Small intestine (tissue), 7 donors: Measurements from ENCODE around the gene EIF4B. TPM values are rescaled to one million over a fixed set of nuclear protein-coding genes. Genes with fewer than 3 reads are reported as not detected.

Experiments
- DNase-seq, 2 donors: peaks; one replicate each; pipeline versions ENCODE4 v3.0.0 to v3.0.0-alpha.2; 2013
- FAIRE-seq: peaks from 2 replicates; lab custom pipeline; 2012; peaks lifted over from hg19 to GRCh38; lab: Jason Lieb, UNC
- H3K27ac ChIP-seq, 3 donors: one replicate each; pipeline ENCODE4 v1.5.1; 2013; ENCODE audit warnings: low read length in 2 of 3, mild to moderate bottlenecking in 2 of 3, control low read depth in 1 of 3, inconsistent platforms in 1 of 3, low read depth in 1 of 3, moderate library complexity in 1 of 3
- H3K27me3 ChIP-seq, 3 donors: one replicate each; pipeline ENCODE4 v1.6.1; 2013; ENCODE audit warnings: low read length in 3 of 3, inconsistent platforms in 1 of 3; ENCODE audit not compliant: control insufficient read depth in 3 of 3, insufficient read depth in 3 of 3
- H3K36me3 ChIP-seq, 3 donors: one replicate each; pipeline ENCODE4 v1.6.1; 2013; ENCODE audit warnings: low read length in 3 of 3, inconsistent platforms in 1 of 3, low read depth in 1 of 3, mild to moderate bottlenecking in 1 of 3, moderate library complexity in 1 of 3; ENCODE audit not compliant: control insufficient read depth in 3 of 3, insufficient read depth in 2 of 3
- H3K4me1 ChIP-seq, 3 donors: one replicate each; pipeline ENCODE4 v1.6.1; 2013; ENCODE audit warnings: low read length in 2 of 3, inconsistent platforms in 1 of 3, low read depth in 1 of 3, mild to moderate bottlenecking in 1 of 3, moderate library complexity in 1 of 3; ENCODE audit not compliant: control insufficient read depth in 3 of 3, insufficient read depth in 2 of 3
- H3K4me3 ChIP-seq, 3 donors: one replicate each; pipeline ENCODE4 v1.5.1; 2013; ENCODE audit warnings: low read length in 3 of 3, control low read depth in 1 of 3, inconsistent platforms in 1 of 3, low read depth in 1 of 3, mild to moderate bottlenecking in 1 of 3, moderate library complexity in 1 of 3
- H3K9me3 ChIP-seq, 2 donors: one replicate each; pipeline ENCODE4 v1.6.1; 2013; ENCODE audit warnings: low read depth in 1 of 2, low read length in 1 of 2; ENCODE audit not compliant: control insufficient read depth in 2 of 2, insufficient read depth in 1 of 2
- WGBS, 3 donors: extraction: QIAGEN DNeasy Blood & Tissue Kit; methylation state at CpG; one replicate each; pipeline ENCODE4 v1.1.7; 2013; 5-methylcytosine and 5-hydroxymethylcytosine counted together
- polyA plus RNA-seq, 4 donors: library from polyadenylated mRNA; stranded (reverse) in 3 of 4; unstranded in 1 of 4; fragments of 200-250 nt in 3 of 4; fragments of 120-200 nt in 1 of 4; gene quantifications; one replicate each; pipeline versions ENCODE4 v1.2.1 to v1.2.3, GENCODE V29; 2013
- donor health status: healthy with polysubstance abuse.
- donor health status: control.
- donor health status: control.
- donor health status: Bipolar disorder and iron deficiency.
- donor health status: healthy.

The EIF4B gene
- polyA plus RNA-seq, 4 donors, result 160 to 422 (median 206) TPM

GRCh38 chr12:53050426-53051057 is 44.3 kb downstream of the EIF4B start:
- H3K4me3 ChIP-seq, result peak overlapping the region in 2 of 3 donors; percentile 7 to 51
- peak overlapping the region; percentile 90 to 97 (median 91) for H3K27ac ChIP-seq
- WGBS, 3 donors, result 67 to 94% (median 82%) methylated on average over 2 of the region's 2 CpGs
- H3K36me3 ChIP-seq, result peaks cover 0 to 33% (median 0%) of the 10 kb centered on the region in 3 donors
- H3K4me1 ChIP-seq, result peaks cover 3 to 82% (median 6%) of the 10 kb centered on the region in 3 donors
- FAIRE-seq (no peak), DNase-seq (no peak)
- no peaks in the 10 kb centered on the region for H3K9me3 ChIP-seq
- no peaks in the 10 kb centered on the region for H3K27me3 ChIP-seq

GRCh38 chr12:53051058-53051880 is 45.0 kb downstream of the EIF4B start:
- Histone ChIP-seq H3K27me3 (no peaks in the 10 kb centered on the region), H3K36me3 (peaks cover 0 to 37% (median 0%) of the 10 kb centered on the region in 3 donors), H3K9me3 (no peaks in the 10 kb centered on the region), H3K27ac (peak overlapping the region; percentile 12 to 97 (median 90)), H3K4me3 (peak overlapping the region in 1 of 3 donors; percentile 51), H3K4me1 (peaks cover 3 to 75% (median 6%) of the 10 kb centered on the region in 3 donors)
- DNase-seq, result peak; percentile 33 to 63
- no peak for FAIRE-seq
- 47 to 55% (median 48%) methylated on average over 11 of the region's 11 CpGs for WGBS, 3 donors

- 60 to 68% (median 66%) methylated on average over 7 of the region's 7 CpGs for WGBS, 3 donors
- H3K27ac ChIP-seq, result peak overlapping the region in 2 of 3 donors; percentile 90 to 97
- H3K9me3 ChIP-seq, result no peaks in the 10 kb centered on the region
- no peak overlapping the region for H3K4me3 ChIP-seq
- no peaks in the 10 kb centered on the region for H3K27me3 ChIP-seq
- H3K36me3 ChIP-seq, result peaks cover 0 to 39% (median 0%) of the 10 kb centered on the region in 3 donors
- DNase-seq, result no peak
- H3K4me1 ChIP-seq, result peaks cover 3 to 71% (median 6%) of the 10 kb centered on the region in 3 donors
- FAIRE-seq, result no peak
These were observed 45.7 kb downstream of the EIF4B start for GRCh38 chr12:53051881-53052412.

GRCh38 chr12:53052419-53053217 is 46.4 kb downstream of the EIF4B start:
- H3K27ac ChIP-seq, result peak overlapping the region in 2 of 3 donors; percentile 90 to 97
- no peaks in the 10 kb centered on the region for H3K9me3 ChIP-seq
- peaks cover 0 to 44% (median 0%) of the 10 kb centered on the region in 3 donors for H3K36me3 ChIP-seq
- H3K27me3 ChIP-seq, result no peaks in the 10 kb centered on the region
- no peak for FAIRE-seq
- peak; percentile 56 for DNase-seq
- H3K4me3 ChIP-seq, result no peak overlapping the region
- WGBS, 3 donors, result 45 to 48% (median 47%) methylated on average over 10 to 11 of the region's 11 CpGs
- H3K4me1 ChIP-seq, result peaks cover 3 to 70% (median 6%) of the 10 kb centered on the region in 3 donors

GRCh38 chr12:53053218-53054111 is 47.2 kb downstream of the EIF4B start:
- no peak for FAIRE-seq
- WGBS, 3 donors, result 16 to 34% (median 20%) methylated on average over 12 to 16 of the region's 16 CpGs
- peaks cover 3 to 61% (median 6%) of the 10 kb centered on the region in 3 donors for H3K4me1 ChIP-seq

GRCh38 chr12:53054112-53054878 is 48.0 kb downstream of the EIF4B start:
- H3K9me3 ChIP-seq, result no peaks in the 10 kb centered on the region
- no peak for FAIRE-seq
- H3K4me1 ChIP-seq, result peaks cover 0 to 53% (median 3%) of the 10 kb centered on the region in 3 donors
- H3K27me3 ChIP-seq, result no peaks in the 10 kb centered on the region
- H3K36me3 ChIP-seq, result peaks cover 0 to 58% (median 0%) of the 10 kb centered on the region in 3 donors
- DNase-seq, result peak; percentile 98
- peak overlapping the region; percentile 30 to 53 (median 45) for H3K4me3 ChIP-seq
- peak overlapping the region; percentile 90 to 95 (median 90) for H3K27ac ChIP-seq
- 2 to 6% (median 2%) methylated on average over 47 to 48 of the region's 48 CpGs for WGBS, 3 donors

More at GRCh38 chr12:53053218-53054111, 47.2 kb downstream of the EIF4B start:
- Histone ChIP-seq H3K4me3 (peak overlapping the region; percentile 30 to 53 (median 45)), H3K36me3 (peaks cover 0 to 52% (median 0%) of the 10 kb centered on the region in 3 donors), H3K27me3 (no peaks in the 10 kb centered on the region), H3K9me3 (no peaks in the 10 kb centered on the region), H3K27ac (peak overlapping the region; percentile 90 to 95 (median 90))
- DNase-seq, result peak; percentile 91 to 94
